ENCODE data around the gene GPR35. TPM values are rescaled to one million over a fixed set of nuclear protein-coding genes. Genes with fewer than 3 reads are reported as not detected.

GPR35 gene
- total and polyA plus RNA-seq, 2 of the 13 experiments (the other 11 are each of a cell fraction or from before 2014, with no cell fraction given), result 27.1 to 44.2 TPM

GRCh38 chr2:240586198-240586918, 38.9 kb upstream of the GPR35 start, which contains the start of gene CAPN10 (continued):
- peak; percentile 89 for TF ChIP-seq YEATS4 (CRISPR knock-in tag; IDR thresholded peaks at IDR 0.05; ENCODE audit: borderline replicate concordance)
- TF ChIP-seq ZBTB8A (CRISPR knock-in tag; IDR thresholded peaks at IDR 0.05; ENCODE audit: borderline replicate concordance, low read depth), result peak; percentile 73; the same call in 1 of the 2 replicates
- TF ChIP-seq U2AF2 (IDR thresholded peaks at IDR 0.05; ENCODE audit: low read depth, low read length), result peak; percentile 78; the same call in 1 of the 2 replicates
- TF ChIP-seq, protein P1, sequence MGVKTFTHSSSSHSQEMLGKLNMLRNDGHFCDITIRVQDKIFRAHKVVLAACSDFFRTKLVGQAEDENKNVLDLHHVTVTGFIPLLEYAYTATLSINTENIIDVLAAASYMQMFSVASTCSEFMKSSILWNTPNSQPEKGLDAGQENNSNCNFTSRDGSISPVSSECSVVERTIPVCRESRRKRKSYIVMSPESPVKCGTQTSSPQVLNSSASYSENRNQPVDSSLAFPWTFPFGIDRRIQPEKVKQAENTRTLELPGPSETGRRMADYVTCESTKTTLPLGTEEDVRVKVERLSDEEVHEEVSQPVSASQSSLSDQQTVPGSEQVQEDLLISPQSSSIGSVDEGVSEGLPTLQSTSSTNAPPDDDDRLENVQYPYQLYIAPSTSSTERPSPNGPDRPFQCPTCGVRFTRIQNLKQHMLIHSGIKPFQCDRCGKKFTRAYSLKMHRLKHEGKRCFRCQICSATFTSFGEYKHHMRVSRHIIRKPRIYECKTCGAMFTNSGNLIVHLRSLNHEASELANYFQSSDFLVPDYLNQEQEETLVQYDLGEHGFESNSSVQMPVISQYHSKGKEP (CRISPR knock-in tag; IDR thresholded peaks at IDR 0.05), result peak; percentile 30; the same call in 1 of the 2 replicates
- no peak for TF ChIP-seq ARNT (IDR thresholded peaks at IDR 0.05)
- 0 out of 2 replicates have a peak, but pooled peaks have one; percentile 7 for TF ChIP-seq ZNF44 (CRISPR knock-in tag; IDR thresholded peaks at IDR 0.05)
- no peak for TF ChIP-seq ZNF503 (CRISPR knock-in tag; IDR thresholded peaks at IDR 0.05)
- no peak for TF ChIP-seq ZNF20 (CRISPR knock-in tag; IDR thresholded peaks at IDR 0.05)
- TF ChIP-seq ZFP36 (IDR thresholded peaks at IDR 0.05; ENCODE audit: borderline replicate concordance, low read depth, low read length, partially characterized antibody), result no peak
- peak; percentile 60 for TF ChIP-seq CHD2 (IDR thresholded peaks at IDR 0.05; ENCODE audit: low read depth, low read length)
- TF ChIP-seq CREB3 (CRISPR knock-in tag; IDR thresholded peaks at IDR 0.05), result peak; percentile 14; the same call in 1 of the 2 replicates
- no peak for TF ChIP-seq PLRG1 (conservative IDR thresholded peaks at IDR 0.05)
- peak; percentile 85; the same call in 1 of the 2 replicates for TF ChIP-seq ZFP62 (CRISPR knock-in tag; IDR thresholded peaks at IDR 0.05)
- TF ChIP-seq ZNF263 (CRISPR knock-in tag; IDR thresholded peaks at IDR 0.05), result peak; percentile 64; the same call in 1 of the 2 replicates
- peak; percentile 92 for TF ChIP-seq SPEN (CRISPR knock-in tag; IDR thresholded peaks at IDR 0.05; ENCODE audit: low read depth)
- TF ChIP-seq TRIM24 (CRISPR knock-in tag; IDR thresholded peaks at IDR 0.05), result no peak
- TF ChIP-seq, protein P2, sequence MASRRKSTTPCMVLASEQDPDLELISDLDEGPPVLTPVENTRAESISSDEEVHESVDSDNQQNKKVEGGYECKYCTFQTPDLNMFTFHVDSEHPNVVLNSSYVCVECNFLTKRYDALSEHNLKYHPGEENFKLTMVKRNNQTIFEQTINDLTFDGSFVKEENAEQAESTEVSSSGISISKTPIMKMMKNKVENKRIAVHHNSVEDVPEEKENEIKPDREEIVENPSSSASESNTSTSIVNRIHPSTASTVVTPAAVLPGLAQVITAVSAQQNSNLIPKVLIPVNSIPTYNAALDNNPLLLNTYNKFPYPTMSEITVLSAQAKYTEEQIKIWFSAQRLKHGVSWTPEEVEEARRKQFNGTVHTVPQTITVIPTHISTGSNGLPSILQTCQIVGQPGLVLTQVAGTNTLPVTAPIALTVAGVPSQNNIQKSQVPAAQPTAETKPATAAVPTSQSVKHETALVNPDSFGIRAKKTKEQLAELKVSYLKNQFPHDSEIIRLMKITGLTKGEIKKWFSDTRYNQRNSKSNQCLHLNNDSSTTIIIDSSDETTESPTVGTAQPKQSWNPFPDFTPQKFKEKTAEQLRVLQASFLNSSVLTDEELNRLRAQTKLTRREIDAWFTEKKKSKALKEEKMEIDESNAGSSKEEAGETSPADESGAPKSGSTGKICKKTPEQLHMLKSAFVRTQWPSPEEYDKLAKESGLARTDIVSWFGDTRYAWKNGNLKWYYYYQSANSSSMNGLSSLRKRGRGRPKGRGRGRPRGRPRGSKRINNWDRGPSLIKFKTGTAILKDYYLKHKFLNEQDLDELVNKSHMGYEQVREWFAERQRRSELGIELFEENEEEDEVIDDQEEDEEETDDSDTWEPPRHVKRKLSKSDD (CRISPR knock-in tag; IDR thresholded peaks at IDR 0.05; ENCODE audit: low read depth), result peak; percentile 67
- peak; percentile 41; the same call in 1 of the 2 replicates for TF ChIP-seq MIXL1 (CRISPR knock-in tag; IDR thresholded peaks at IDR 0.05)
- peak; percentile 81 for TF ChIP-seq MXD1 (CRISPR knock-in tag; IDR thresholded peaks at IDR 0.05)
- peak; percentile 64 for TF ChIP-seq SP4 (CRISPR knock-in tag; IDR thresholded peaks at IDR 0.05)
- TF ChIP-seq RXRB (CRISPR knock-in tag; IDR thresholded peaks at IDR 0.05; ENCODE audit: borderline replicate concordance), result peak; percentile 38; the same call in 1 of the 2 replicates
- TF ChIP-seq GLI4 (CRISPR knock-in tag; IDR thresholded peaks at IDR 0.05; ENCODE audit: borderline replicate concordance), result no peak
